ENCODE results near the gene GPX7. TPM values are rescaled to one million over a fixed set of nuclear protein-coding genes. Genes with fewer than 3 reads are reported as not detected.

Gene GPX7
- total and polyA plus RNA-seq, 2 donors from 2014 or later, result 9.7 to 14.3 TPM

DNA sequence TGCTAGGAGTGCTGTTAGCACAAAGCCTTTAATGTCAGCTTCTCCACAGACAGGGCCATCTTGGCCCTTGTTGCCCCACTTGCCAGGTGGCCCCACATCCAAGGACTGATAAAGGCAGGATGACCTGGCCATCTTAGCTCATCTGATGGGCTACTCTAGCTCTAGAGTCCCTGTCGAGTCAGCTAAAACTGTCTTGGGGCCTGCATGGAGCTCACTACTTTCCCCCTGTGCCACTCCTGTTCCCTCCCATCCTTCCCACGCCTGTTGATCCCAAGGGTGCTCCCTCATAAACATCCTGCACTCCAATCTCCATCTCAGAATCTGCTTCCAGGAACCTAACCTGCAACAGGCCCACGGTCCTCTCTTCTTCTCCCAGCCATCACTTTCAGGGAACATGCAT is 652 bp upstream of the GPX7 start:
- TF ChIP-seq, protein P1, sequence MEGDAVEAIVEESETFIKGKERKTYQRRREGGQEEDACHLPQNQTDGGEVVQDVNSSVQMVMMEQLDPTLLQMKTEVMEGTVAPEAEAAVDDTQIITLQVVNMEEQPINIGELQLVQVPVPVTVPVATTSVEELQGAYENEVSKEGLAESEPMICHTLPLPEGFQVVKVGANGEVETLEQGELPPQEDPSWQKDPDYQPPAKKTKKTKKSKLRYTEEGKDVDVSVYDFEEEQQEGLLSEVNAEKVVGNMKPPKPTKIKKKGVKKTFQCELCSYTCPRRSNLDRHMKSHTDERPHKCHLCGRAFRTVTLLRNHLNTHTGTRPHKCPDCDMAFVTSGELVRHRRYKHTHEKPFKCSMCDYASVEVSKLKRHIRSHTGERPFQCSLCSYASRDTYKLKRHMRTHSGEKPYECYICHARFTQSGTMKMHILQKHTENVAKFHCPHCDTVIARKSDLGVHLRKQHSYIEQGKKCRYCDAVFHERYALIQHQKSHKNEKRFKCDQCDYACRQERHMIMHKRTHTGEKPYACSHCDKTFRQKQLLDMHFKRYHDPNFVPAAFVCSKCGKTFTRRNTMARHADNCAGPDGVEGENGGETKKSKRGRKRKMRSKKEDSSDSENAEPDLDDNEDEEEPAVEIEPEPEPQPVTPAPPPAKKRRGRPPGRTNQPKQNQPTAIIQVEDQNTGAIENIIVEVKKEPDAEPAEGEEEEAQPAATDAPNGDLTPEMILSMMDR (IDR thresholded peaks at IDR 0.05; ENCODE audit: borderline replicate concordance, extremely low read depth, insufficient read depth), result no peak
- FAIRE-seq (no peak), DNase-seq (no peak)
- Histone ChIP-seq H3K4me1 (ENCODE audit: control insufficient read depth in 2 of 3, insufficient read depth in 2 of 3, low read depth in 1 of 3, low read length in 3 of 3) (peaks cover 4 to 10% (median 5%) of the 10 kb centered on the region in 3 donors), H3K4me3 (ENCODE audit: low read length in 3 of 3) (peak overlapping the region in 2 of 3 donors; percentile 37 to 61), H3K27ac (ENCODE audit: low read depth in 2 of 2, low read length in 2 of 2) (no peak overlapping the region), H3K27me3 (ENCODE audit: control insufficient read depth, insufficient read depth, low read length) (no peaks in the 10 kb centered on the region), H3K9me3 (ENCODE audit: control insufficient read depth in 2 of 3, insufficient read depth in 1 of 3, low read length in 3 of 3) (no peaks in the 10 kb centered on the region), H3K36me3 (ENCODE audit: control insufficient read depth in 2 of 3, insufficient read depth in 3 of 3, low read length in 3 of 3) (no peaks in the 10 kb centered on the region), H3K9ac (ENCODE audit: low read length in 3 of 3) (peak overlapping the region in 2 of 3 donors; percentile 17 to 80)
- intact Hi-C loops (cut with DNase I), result no loop called here

- TF ChIP-seq, protein P1 (IDR thresholded peaks at IDR 0.05; ENCODE audit: borderline replicate concordance, extremely low read depth, insufficient read depth), result no peak
- intact Hi-C loops (cut with DNase I), result no loop called here
- H3K4me3 ChIP-seq (ENCODE audit: low read length in 3 of 3), result peak overlapping the region; percentile 58 to 67 (median 61)
- H3K9me3 ChIP-seq (ENCODE audit: control insufficient read depth in 2 of 3, insufficient read depth in 1 of 3, low read length in 3 of 3), result no peaks in the 10 kb centered on the region
- no peak overlapping the region for H3K27ac ChIP-seq (ENCODE audit: low read depth in 2 of 2, low read length in 2 of 2)
- no peaks in the 10 kb centered on the region for H3K36me3 ChIP-seq (ENCODE audit: control insufficient read depth in 2 of 3, insufficient read depth in 3 of 3, low read length in 3 of 3)
- H3K9ac ChIP-seq (ENCODE audit: low read length in 3 of 3), result peak overlapping the region in 2 of 3 donors; percentile 17 to 68
- DNase-seq, result peak in 4 of 5 donors; percentile 16 to 53 (median 52)
- no peaks in the 10 kb centered on the region for H3K27me3 ChIP-seq (ENCODE audit: control insufficient read depth, insufficient read depth, low read length)
- no peak for FAIRE-seq
- peaks cover 4 to 10% (median 5%) of the 10 kb centered on the region in 3 donors for H3K4me1 ChIP-seq (ENCODE audit: control insufficient read depth in 2 of 3, insufficient read depth in 2 of 3, low read depth in 1 of 3, low read length in 3 of 3)
Measured at GRCh38 chr1:52602856-52603600, 857 bp downstream of the GPX7 start.

- Histone ChIP-seq H3K4me3 (ENCODE audit: low read length in 3 of 3) (no peak overlapping the region), H3K36me3 (ENCODE audit: control insufficient read depth in 2 of 3, insufficient read depth in 3 of 3, low read length in 3 of 3) (peaks cover 0 to 2% (median 0%) of the 10 kb centered on the region in 3 donors), H3K9me3 (ENCODE audit: control insufficient read depth in 2 of 3, insufficient read depth in 1 of 3, low read length in 3 of 3) (no peaks in the 10 kb centered on the region), H3K27me3 (ENCODE audit: control insufficient read depth, insufficient read depth, low read length) (no peaks in the 10 kb centered on the region), H3K9ac (ENCODE audit: low read length in 3 of 3) (no peak overlapping the region), H3K4me1 (ENCODE audit: control insufficient read depth in 2 of 3, insufficient read depth in 2 of 3, low read depth in 1 of 3, low read length in 3 of 3) (peaks cover 4 to 10% (median 5%) of the 10 kb centered on the region in 3 donors), H3K27ac (ENCODE audit: low read depth in 2 of 2, low read length in 2 of 2) (no peak overlapping the region)
- DNase-seq (no peak), FAIRE-seq (no peak)
- TF ChIP-seq, protein P1 (IDR thresholded peaks at IDR 0.05; ENCODE audit: borderline replicate concordance, extremely low read depth, insufficient read depth), result no peak
- intact Hi-C loops (cut with DNase I), result no loop called here
Measured at GRCh38 chr1:52603630-52604029, 1.5 kb downstream of the GPX7 start.

Data from kidney (tissue), 14 donors.